K562 (cell line): ENCODE measurements around the gene TTC23L. TPM values are rescaled to one million over a fixed set of nuclear protein-coding genes. Genes with fewer than 3 reads are reported as not detected.

Experiments
- CBX8 ChIP-seq: fragments of 200-600 bp; sonication (generic); IDR thresholded peaks from 2 replicates; pipeline ENCODE4 v1.6.1; 2012; ENCODE audit warnings: borderline replicate concordance, mixed run types, low read depth, mild to moderate bottlenecking, moderate library complexity, mixed read lengths, low read length, control low read depth, inconsistent platforms; ENCODE audit not compliant: poor library complexity, severe bottlenecking; ENCODE audit errors: extremely low read depth
- DNMT1 ChIP-seq: fragments of 450-650 bp; IDR thresholded peaks from 2 replicates; pipeline ENCODE4 v1.6.1; 2016; ENCODE audit warnings: antibody characterized with exemption, mild to moderate bottlenecking
- E2F5 ChIP-seq: sonication (generic); formaldehyde crosslinking; IDR thresholded peaks from 2 replicates; pipeline ENCODE4 v1.8.0; 2022; ENCODE audit warnings: mild to moderate bottlenecking, missing genetic modification reagents
- EP300 ChIP-seq: IDR thresholded peaks from 2 replicates; pipeline ENCODE4 v1.6.1; 2012; ENCODE audit warnings: low read length, improper control_type of control experiment
- FOXJ2 ChIP-seq: fragments of 200-800 bp; sonication (Bioruptor generic); IDR thresholded peaks from 2 replicates; pipeline ENCODE4 v1.6.1; 2016; ENCODE audit warnings: missing genetic modification characterization, missing compliant biosample characterization
- GATAD2A ChIP-seq: fragments of 450-650 bp; IDR thresholded peaks from 2 replicates; pipeline ENCODE4 v1.6.1; 2017
- HCFC1 ChIP-seq: IDR thresholded peaks from 2 replicates; pipeline ENCODE4 v1.6.1; 2012; ENCODE audit warnings: low read depth, low read length, improper control_type of control experiment
- HIVEP1 ChIP-seq: fragments of 250-450 bp; sonication (Bioruptor Pico); IDR thresholded peaks from 2 replicates; pipeline ENCODE4 v1.4.0; 2020; ENCODE audit warnings: mild to moderate bottlenecking
- MAFF ChIP-seq: IDR thresholded peaks from 2 replicates; pipeline ENCODE4 v1.6.1; 2012; ENCODE audit warnings: low read length, improper control_type of control experiment
- MCM2 ChIP-seq: fragments of 450-650 bp; IDR thresholded peaks from 2 replicates; pipeline ENCODE4 v1.6.1; 2017; ENCODE audit warnings: low read depth, mild to moderate bottlenecking
- NCOA4 ChIP-seq: fragments of 450-650 bp; IDR thresholded peaks from 2 replicates; pipeline ENCODE4 v1.6.1; 2018; ENCODE audit warnings: mild to moderate bottlenecking; ENCODE audit not compliant: partially characterized antibody
- NELFE ChIP-seq: IDR thresholded peaks from 2 replicates; pipeline ENCODE4 v1.6.1; 2011; ENCODE audit warnings: mild to moderate bottlenecking; ENCODE audit not compliant: insufficient read depth, insufficient read length
- RFX7 ChIP-seq: fragments of 250-450 bp; sonication (Bioruptor Pico); IDR thresholded peaks from 2 replicates; pipeline ENCODE4 v1.5.1; 2021; ENCODE audit warnings: mild to moderate bottlenecking
- TEAD4 ChIP-seq, 2 experiments: sonication (generic) in 1 of 2; formaldehyde crosslinking in 1 of 2; IDR thresholded peaks; 2 replicates each; pipeline versions ENCODE4 v1.6.1 to v1.8.0; 2012 to 2022; ENCODE audit warnings: borderline replicate concordance in 1 of 2, inconsistent platforms in 1 of 2, low read length in 1 of 2, mild to moderate bottlenecking in 1 of 2, missing genetic modification reagents in 1 of 2
- ZFP30 ChIP-seq: fragments of 250-450 bp; sonication (Bioruptor Pico); IDR thresholded peaks from 2 replicates; pipeline ENCODE4 v1.8.0; 2022; ENCODE audit warnings: moderate library complexity, mild to moderate bottlenecking, inconsistent platforms, borderline replicate concordance
- ZNF165 ChIP-seq: fragments of 250-450 bp; sonication (Bioruptor Pico); IDR thresholded peaks from 2 replicates; pipeline ENCODE4 v1.4.0; 2020; ENCODE audit warnings: borderline replicate concordance
- ZNF584 ChIP-seq: fragments of 200-800 bp; sonication (Bioruptor generic); IDR thresholded peaks from 2 replicates; pipeline ENCODE4 v1.6.1; 2016; ENCODE audit warnings: low read depth, mild to moderate bottlenecking, missing genetic modification characterization, missing compliant biosample characterization
- ZNF75A ChIP-seq: fragments of 450-650 bp; formaldehyde crosslinking; IDR thresholded peaks from 2 replicates; pipeline ENCODE4 v1.4.0; 2020; ENCODE audit warnings: mild to moderate bottlenecking
- ZNF77 ChIP-seq: fragments of 250-450 bp; sonication (Bioruptor Pico); IDR thresholded peaks from 2 replicates; pipeline ENCODE4 v1.5.0; 2020
- polyA plus RNA-seq, 8 experiments: library from polyadenylated mRNA; depleted of rRNA in 4 of 8; stranded (reverse) in 5 of 8; unstranded in 3 of 8; fragments of >200 nt; fragmentation: Nextera tagmentation in 2 of 8; fragmentation: Illumina TruSeq in 1 of 8; extraction: Ambion mirVana in 2 of 8; extraction: Trizol in 1 of 8; gene quantifications; 2 replicates each; pipeline versions ENCODE4 v1.2.1 to v1.2.3, GENCODE V29; 2011 to 2014; ENCODE audit warnings: inconsistent platforms in 1 of 8, missing spikeins in 1 of 8
- total RNA-seq, 7 experiments: library from RNA; depleted of rRNA in 6 of 7; stranded (reverse); fragments of >200 nt in 6 of 7; fragmentation: Illumina TruSeq in 2 of 7; extraction: Trizol in 2 of 7; gene quantifications; 2 replicates each; pipeline versions ENCODE4 v1.2.1 to v1.2.3, GENCODE V29; 2011 to 2021; ENCODE audit warnings: low replicate concordance in 1 of 7
- TF ChIP-seq, protein P1 (sequence below): conservative IDR thresholded peaks from 2 replicates; pipeline ENCODE4 v1.6.1; 2011; ENCODE audit warnings: low read depth, mild to moderate bottlenecking, low read length; ENCODE audit not compliant: control insufficient read depth
- TF ChIP-seq, protein P2 (sequence below), 2 experiments: fragments of 450-650 bp in 1 of 2; sonication (generic) in 1 of 2; formaldehyde crosslinking; conservative IDR thresholded peaks; 2 replicates each; pipeline versions ENCODE4 v1.4.0 to v1.8.1; 2020 to 2022; ENCODE audit warnings: mild to moderate bottlenecking in 1 of 2, missing genetic modification reagents in 1 of 2
- TF ChIP-seq, protein P3 (sequence below): fragments of 250-450 bp; sonication (Bioruptor Pico); IDR thresholded peaks from 2 replicates; pipeline ENCODE4 v1.8.0; 2022; ENCODE audit warnings: moderate library complexity, mild to moderate bottlenecking, inconsistent platforms
- TF ChIP-seq, protein P4 (sequence below): sonication (generic); formaldehyde crosslinking; IDR thresholded peaks from 2 replicates; pipeline ENCODE4 v1.8.1; 2023; ENCODE audit warnings: mild to moderate bottlenecking, missing genetic modification reagents

TTC23L gene
- total and polyA plus RNA-seq, 9 of the 15 experiments (the other 6 are each of a cell fraction or from before 2014, with no cell fraction given), result 0.03 to 0.32 (median 0.14) TPM; not detected in 2

GRCh38 chr5:34923694-34924461, 84.9 kb downstream of the TTC23L start (continued):
- TF ChIP-seq, protein P1, sequence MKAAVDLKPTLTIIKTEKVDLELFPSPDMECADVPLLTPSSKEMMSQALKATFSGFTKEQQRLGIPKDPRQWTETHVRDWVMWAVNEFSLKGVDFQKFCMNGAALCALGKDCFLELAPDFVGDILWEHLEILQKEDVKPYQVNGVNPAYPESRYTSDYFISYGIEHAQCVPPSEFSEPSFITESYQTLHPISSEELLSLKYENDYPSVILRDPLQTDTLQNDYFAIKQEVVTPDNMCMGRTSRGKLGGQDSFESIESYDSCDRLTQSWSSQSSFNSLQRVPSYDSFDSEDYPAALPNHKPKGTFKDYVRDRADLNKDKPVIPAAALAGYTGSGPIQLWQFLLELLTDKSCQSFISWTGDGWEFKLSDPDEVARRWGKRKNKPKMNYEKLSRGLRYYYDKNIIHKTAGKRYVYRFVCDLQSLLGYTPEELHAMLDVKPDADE, result no peak
- peak; percentile 90 for TF ChIP-seq EP300
- TF ChIP-seq ZNF165 (CRISPR knock-in tag), result no peak
- TF ChIP-seq ZNF77 (CRISPR knock-in tag), result no peak
- TF ChIP-seq FOXJ2 (tag), result no peak
- TF ChIP-seq NCOA4, result no peak
- no peak for TF ChIP-seq NELFE
- TF ChIP-seq ZFP30 (CRISPR knock-in tag), result no peak
- peak; percentile 80 for TF ChIP-seq MAFF
- peak; percentile 79 for TF ChIP-seq TEAD4 (IDR thresholded peaks at IDR 0.05; ENCODE audit: low read length)
- no peak for TF ChIP-seq TEAD4 (CRISPR knock-in tag; IDR thresholded peaks at IDR 0.05; ENCODE audit: borderline replicate concordance)
- no peak for TF ChIP-seq MCM2
- TF ChIP-seq GATAD2A, result no peak
- TF ChIP-seq, protein P2, sequence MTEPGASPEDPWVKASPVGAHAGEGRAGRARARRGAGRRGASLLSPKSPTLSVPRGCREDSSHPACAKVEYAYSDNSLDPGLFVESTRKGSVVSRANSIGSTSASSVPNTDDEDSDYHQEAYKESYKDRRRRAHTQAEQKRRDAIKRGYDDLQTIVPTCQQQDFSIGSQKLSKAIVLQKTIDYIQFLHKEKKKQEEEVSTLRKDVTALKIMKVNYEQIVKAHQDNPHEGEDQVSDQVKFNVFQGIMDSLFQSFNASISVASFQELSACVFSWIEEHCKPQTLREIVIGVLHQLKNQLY (CRISPR knock-in tag; conservative IDR thresholded peaks at IDR 0.05), result no peak
- TF ChIP-seq RFX7 (CRISPR knock-in tag), result no peak
- no peak for TF ChIP-seq ZNF584 (CRISPR knock-in tag)
- no peak for TF ChIP-seq CBX8
- no peak for TF ChIP-seq HCFC1
- TF ChIP-seq DNMT1, result no peak
- TF ChIP-seq ZNF75A (CRISPR knock-in tag), result no peak
- TF ChIP-seq, protein P3, sequence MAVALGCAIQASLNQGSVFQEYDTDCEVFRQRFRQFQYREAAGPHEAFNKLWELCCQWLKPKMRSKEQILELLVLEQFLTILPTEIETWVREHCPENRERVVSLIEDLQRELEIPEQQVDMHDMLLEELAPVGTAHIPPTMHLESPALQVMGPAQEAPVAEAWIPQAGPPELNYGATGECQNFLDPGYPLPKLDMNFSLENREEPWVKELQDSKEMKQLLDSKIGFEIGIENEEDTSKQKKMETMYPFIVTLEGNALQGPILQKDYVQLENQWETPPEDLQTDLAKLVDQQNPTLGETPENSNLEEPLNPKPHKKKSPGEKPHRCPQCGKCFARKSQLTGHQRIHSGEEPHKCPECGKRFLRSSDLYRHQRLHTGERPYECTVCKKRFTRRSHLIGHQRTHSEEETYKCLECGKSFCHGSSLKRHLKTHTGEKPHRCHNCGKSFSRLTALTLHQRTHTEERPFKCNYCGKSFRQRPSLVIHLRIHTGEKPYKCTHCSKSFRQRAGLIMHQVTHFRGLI (CRISPR knock-in tag), result 0 out of 2 replicates have a peak, but pooled peaks have one; percentile 44
- TF ChIP-seq HIVEP1 (CRISPR knock-in tag), result no peak
- TF ChIP-seq, protein P4, sequence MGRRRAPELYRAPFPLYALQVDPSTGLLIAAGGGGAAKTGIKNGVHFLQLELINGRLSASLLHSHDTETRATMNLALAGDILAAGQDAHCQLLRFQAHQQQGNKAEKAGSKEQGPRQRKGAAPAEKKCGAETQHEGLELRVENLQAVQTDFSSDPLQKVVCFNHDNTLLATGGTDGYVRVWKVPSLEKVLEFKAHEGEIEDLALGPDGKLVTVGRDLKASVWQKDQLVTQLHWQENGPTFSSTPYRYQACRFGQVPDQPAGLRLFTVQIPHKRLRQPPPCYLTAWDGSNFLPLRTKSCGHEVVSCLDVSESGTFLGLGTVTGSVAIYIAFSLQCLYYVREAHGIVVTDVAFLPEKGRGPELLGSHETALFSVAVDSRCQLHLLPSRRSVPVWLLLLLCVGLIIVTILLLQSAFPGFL (CRISPR knock-in tag), result no peak
- TF ChIP-seq E2F5 (CRISPR knock-in tag), result no peak
